Ishikawa (cell line): ENCODE data around the gene TBC1D24.

ENCODE experiments used
- CEBPB ChIP-seq: IDR thresholded peaks from 2 replicates; pipeline ENCODE4 v1.6.1; 2012
- CREB1 ChIP-seq: IDR thresholded peaks from 2 replicates; pipeline ENCODE4 v1.6.1; 2012; ENCODE audit warnings: low read depth
- EGR1 ChIP-seq: IDR thresholded peaks from 2 replicates; pipeline ENCODE4 v1.6.1; 2012
- EP300 ChIP-seq: IDR thresholded peaks from 2 replicates; pipeline ENCODE4 v1.6.1; 2012; ENCODE audit warnings: borderline replicate concordance
- FOXM1 ChIP-seq: IDR thresholded peaks from 2 replicates; pipeline ENCODE4 v1.6.1; 2012; ENCODE audit warnings: low read depth, borderline replicate concordance
- NFIC ChIP-seq: IDR thresholded peaks from 2 replicates; pipeline ENCODE4 v1.6.1; 2012
- RAD21 ChIP-seq: IDR thresholded peaks from 2 replicates; pipeline ENCODE4 v1.6.1; 2012; ENCODE audit warnings: low read depth
- TAF1 ChIP-seq: IDR thresholded peaks from 2 replicates; pipeline ENCODE4 v1.6.1; 2012; ENCODE audit warnings: low read depth, mild to moderate bottlenecking
- TCF12 ChIP-seq: IDR thresholded peaks from 2 replicates; pipeline ENCODE4 v1.6.1; 2012; ENCODE audit warnings: low read depth
- TEAD4 ChIP-seq: IDR thresholded peaks from 2 replicates; pipeline ENCODE4 v1.6.1; 2012
- YY1 ChIP-seq: IDR thresholded peaks from 2 replicates; pipeline ENCODE4 v1.6.1; 2012; ENCODE audit warnings: low read depth
- ZBTB7A ChIP-seq: IDR thresholded peaks from 2 replicates; pipeline ENCODE4 v1.6.1; 2012; ENCODE audit warnings: low read depth
- TF ChIP-seq, protein P1 (sequence below): IDR thresholded peaks from 2 replicates; pipeline ENCODE4 v1.6.1; 2012
- TF ChIP-seq, protein P2 (sequence below): IDR thresholded peaks from 2 replicates; pipeline ENCODE4 v1.6.1; 2012
- TF ChIP-seq, protein P3 (sequence below): IDR thresholded peaks from 2 replicates; pipeline ENCODE4 v1.6.1; 2012; ENCODE audit warnings: low read depth, mild to moderate bottlenecking

TBC1D24 gene

DNA sequence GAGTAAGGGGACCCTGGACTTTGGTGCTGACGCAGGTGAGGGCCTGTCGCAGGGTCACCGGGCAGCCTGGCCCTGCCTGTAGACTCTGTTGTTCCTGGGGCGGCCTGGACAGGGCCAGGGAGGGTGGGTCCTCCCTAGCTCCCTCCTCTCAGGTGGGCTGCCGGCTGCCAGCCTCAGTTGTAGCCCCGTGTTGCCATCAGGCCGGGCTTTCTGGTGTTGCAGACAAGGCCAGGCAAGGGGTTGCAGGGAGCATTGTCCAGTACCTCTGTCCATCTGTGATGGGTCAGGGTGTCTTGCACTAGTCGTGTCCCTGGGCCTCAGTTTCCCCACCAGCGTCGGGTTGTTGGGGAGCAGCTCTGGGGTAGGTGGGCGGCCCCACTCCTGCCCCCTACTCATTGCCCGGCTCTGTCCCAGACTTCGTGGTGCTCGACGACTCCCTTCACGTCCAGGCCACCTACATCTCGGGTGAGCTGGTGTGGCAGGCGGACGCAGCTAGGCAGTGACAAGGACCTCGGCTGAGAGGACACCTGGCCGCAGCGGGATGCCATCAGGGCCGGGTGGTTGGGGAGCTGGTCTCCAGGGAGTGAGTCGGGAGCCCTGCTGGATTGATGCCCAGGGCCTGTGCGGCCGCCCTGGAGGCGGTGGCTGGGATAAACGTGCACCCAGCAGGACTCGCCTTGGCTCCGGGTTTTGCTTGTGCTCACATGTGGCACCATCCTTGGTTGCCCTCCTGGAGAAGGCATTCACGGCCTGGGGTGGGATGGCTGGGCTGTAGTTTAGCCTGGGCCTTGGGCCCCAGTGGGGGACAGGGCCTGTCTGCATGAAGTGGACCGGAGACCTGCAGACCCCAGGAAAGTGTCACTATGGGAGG is 54.4 kb downstream of the TBC1D24 start:
- TF ChIP-seq TEAD4 (no peak), NFIC (no peak), CREB1 (no peak), EP300 (no peak), ZBTB7A (no peak), YY1 (no peak), RAD21 (no peak), CEBPB (no peak), EGR1 (no peak), TCF12 (no peak), TAF1 (no peak)
- TF ChIP-seq, protein P1, sequence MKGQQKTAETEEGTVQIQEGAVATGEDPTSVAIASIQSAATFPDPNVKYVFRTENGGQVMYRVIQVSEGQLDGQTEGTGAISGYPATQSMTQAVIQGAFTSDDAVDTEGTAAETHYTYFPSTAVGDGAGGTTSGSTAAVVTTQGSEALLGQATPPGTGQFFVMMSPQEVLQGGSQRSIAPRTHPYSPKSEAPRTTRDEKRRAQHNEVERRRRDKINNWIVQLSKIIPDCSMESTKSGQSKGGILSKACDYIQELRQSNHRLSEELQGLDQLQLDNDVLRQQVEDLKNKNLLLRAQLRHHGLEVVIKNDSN = no peak
- TF ChIP-seq, protein P2, sequence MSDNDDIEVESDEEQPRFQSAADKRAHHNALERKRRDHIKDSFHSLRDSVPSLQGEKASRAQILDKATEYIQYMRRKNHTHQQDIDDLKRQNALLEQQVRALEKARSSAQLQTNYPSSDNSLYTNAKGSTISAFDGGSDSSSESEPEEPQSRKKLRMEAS = no peak
- TF ChIP-seq, protein P3, sequence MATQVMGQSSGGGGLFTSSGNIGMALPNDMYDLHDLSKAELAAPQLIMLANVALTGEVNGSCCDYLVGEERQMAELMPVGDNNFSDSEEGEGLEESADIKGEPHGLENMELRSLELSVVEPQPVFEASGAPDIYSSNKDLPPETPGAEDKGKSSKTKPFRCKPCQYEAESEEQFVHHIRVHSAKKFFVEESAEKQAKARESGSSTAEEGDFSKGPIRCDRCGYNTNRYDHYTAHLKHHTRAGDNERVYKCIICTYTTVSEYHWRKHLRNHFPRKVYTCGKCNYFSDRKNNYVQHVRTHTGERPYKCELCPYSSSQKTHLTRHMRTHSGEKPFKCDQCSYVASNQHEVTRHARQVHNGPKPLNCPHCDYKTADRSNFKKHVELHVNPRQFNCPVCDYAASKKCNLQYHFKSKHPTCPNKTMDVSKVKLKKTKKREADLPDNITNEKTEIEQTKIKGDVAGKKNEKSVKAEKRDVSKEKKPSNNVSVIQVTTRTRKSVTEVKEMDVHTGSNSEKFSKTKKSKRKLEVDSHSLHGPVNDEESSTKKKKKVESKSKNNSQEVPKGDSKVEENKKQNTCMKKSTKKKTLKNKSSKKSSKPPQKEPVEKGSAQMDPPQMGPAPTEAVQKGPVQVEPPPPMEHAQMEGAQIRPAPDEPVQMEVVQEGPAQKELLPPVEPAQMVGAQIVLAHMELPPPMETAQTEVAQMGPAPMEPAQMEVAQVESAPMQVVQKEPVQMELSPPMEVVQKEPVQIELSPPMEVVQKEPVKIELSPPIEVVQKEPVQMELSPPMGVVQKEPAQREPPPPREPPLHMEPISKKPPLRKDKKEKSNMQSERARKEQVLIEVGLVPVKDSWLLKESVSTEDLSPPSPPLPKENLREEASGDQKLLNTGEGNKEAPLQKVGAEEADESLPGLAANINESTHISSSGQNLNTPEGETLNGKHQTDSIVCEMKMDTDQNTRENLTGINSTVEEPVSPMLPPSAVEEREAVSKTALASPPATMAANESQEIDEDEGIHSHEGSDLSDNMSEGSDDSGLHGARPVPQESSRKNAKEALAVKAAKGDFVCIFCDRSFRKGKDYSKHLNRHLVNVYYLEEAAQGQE = no peak

DNA sequence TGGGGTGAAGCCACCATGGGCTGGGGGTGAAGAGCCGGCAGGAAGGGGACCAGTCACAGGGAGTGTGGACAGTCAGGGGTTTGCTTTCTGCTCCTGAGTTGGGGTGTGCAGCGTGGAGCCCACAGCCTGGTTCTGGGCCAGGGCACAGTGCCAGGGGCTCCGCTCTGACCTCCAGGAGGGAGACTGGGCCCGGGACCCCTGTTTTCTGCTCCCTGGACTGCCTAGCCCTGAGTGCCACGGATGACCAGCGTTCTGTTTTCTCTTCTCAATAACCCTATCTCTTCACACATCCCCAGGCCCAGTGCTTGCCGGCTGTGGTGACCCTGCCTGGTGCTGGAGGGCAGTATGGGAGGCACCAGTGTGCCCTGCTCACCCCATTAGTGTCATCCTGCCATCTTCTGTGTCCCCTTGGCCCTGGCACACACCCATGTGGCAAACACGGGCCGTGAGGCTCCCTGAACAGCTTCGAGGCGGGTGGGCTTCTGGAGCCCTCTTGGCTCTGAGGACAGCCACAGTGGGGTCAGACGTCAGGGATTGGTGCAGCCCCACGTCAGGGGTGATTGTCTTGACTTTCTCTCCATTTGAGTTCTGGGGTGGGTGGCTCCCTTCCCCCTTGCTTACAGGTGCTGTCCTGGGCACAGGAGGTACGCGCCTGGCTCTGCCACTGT is 55.2 kb downstream of the TBC1D24 start:
- TF ChIP-seq, protein P2 = no peak
- TF ChIP-seq YY1 (no peak), TAF1 (no peak), TCF12 (no peak), EGR1 (no peak), FOXM1 (no peak), TEAD4 (no peak), EP300 (no peak), CREB1 (no peak), ZBTB7A (no peak), CEBPB (no peak), RAD21 (no peak), NFIC (no peak)
- TF ChIP-seq, protein P3 = no peak
- TF ChIP-seq, protein P1 = no peak

DNA sequence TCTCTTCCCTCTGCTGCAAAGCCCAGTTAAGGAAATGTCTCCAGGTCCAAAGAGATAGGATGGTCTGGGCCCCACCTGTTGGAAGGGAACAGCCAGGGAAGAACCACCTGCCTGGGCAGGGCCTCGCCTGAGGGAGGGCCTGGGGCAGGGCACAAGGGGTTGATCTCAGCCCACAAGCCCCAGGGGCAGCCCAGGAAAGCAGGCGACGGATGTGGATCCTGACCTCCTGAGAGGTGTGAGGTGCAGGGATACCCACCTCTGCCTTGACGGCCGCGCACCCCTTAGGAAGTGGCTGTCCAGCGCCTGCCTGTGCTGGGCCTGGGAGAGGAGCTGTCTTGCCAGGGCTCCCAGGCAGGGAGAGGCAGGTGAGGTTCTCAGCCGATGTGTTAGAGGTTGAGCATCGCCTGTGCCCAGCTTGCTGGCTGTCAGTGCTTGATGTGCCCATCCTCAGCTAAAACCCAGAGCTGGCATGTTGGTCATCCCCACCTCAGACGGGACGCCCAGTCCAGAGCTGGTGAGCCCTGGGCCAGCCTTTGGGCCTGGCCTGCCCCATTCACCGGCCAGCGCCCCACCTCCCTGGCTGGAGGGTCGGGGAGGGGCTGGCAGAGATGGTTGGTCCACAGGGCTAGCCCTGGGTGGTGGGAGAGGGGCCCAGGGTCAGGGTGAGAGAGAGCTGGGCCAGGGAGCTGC is 55.8 kb downstream of the TBC1D24 start:
- TF ChIP-seq, protein P3 = no peak
- TF ChIP-seq CEBPB (no peak), CREB1 (no peak), TEAD4 (no peak), TAF1 (no peak), EP300 (no peak), RAD21 (no peak), ZBTB7A (no peak), TCF12 (no peak), EGR1 (no peak), YY1 (no peak), FOXM1 (no peak), NFIC (no peak)
- TF ChIP-seq, protein P1 = no peak
- TF ChIP-seq, protein P2 = no peak
